HepG2 (cell line): ENCODE data around the gene SFPQ. TPM values are rescaled to one million over a fixed set of nuclear protein-coding genes. Genes with fewer than 3 reads are reported as not detected.

Experiments used
- ATAC-seq: fragments of 200-7000 bp; cut with Tn5 transposase; 3 replicates; pipeline ENCODE4 v1.9.1; 2020; ENCODE audit warnings: mild to moderate bottlenecking, moderate library complexity
- BruUV-seq: library from RNA; stranded (reverse); fragments of 400-500 nt; replicated peaks from 2 replicates; lab custom pipeline; 2021; lab: Mats Ljungman, UMichigan
- CTCF ChIA-PET: fragments of 300-600 bp; formaldehyde crosslinking; extraction: SDS; loops from one replicate; lab custom pipeline; 2021; ENCODE audit warnings: low total read pairs, inconsistent platforms, low intra/inter-chr PET ratio; lab: Yijun Ruan, JAX
- POLR2A ChIA-PET: fragments of 350-600 bp; sonication (Branson Sonifier 250); formaldehyde crosslinking; loops from one replicate; lab custom pipeline; 2020; ENCODE audit warnings: antibody characterized with exemption, inconsistent platforms; lab: Yijun Ruan, JAX
- DNase-seq: peaks from one replicate; pipeline ENCODE4 v3.0.0-alpha.2; 2015; ENCODE audit warnings: low spot score
- FAIRE-seq: peaks from 3 replicates; lab custom pipeline; 2011; peaks lifted over from hg19 to GRCh38; lab: Jason Lieb, UNC
- H2AFZ ChIP-seq: one replicate; pipeline ENCODE4 v1.6.1; 2011; ENCODE audit warnings: low read length, inconsistent platforms
- H3K27ac ChIP-seq: fragments of 300-600 bp; 3 replicates; pipeline ENCODE4 v1.8.0; 2011; ENCODE audit warnings: mixed run types, mild to moderate bottlenecking, mixed read lengths, low read length, inconsistent platforms; ENCODE audit not compliant: insufficient read depth; ENCODE audit errors: extremely low read length
- H3K27me3 ChIP-seq, 2 experiments: fragments of 200-600 bp in 1 of 2; 2 replicates in 1 of 2; 3 replicates in 1 of 2; pipeline versions ENCODE4 v1.6.0 to v1.8.0; 2011; ENCODE audit warnings: low read length in 2 of 2, mild to moderate bottlenecking in 2 of 2, moderate library complexity in 2 of 2, inconsistent platforms in 1 of 2; ENCODE audit not compliant: insufficient read depth in 2 of 2, control insufficient read depth in 1 of 2
- H3K36me3 ChIP-seq, 2 experiments: fragments of 200-600 bp in 1 of 2; replicated peaks in 1 of 2; 2 replicates in 1 of 2; 3 replicates in 1 of 2; pipeline versions ENCODE4 v1.5.1 to v1.8.0; 2011; ENCODE audit warnings: low read length in 2 of 2, inconsistent platforms in 1 of 2; ENCODE audit not compliant: insufficient read depth in 2 of 2, control insufficient read depth in 1 of 2
- H3K4me1 ChIP-seq: 2 replicates; pipeline ENCODE4 v1.5.1; 2012; ENCODE audit warnings: low read length, inconsistent platforms; ENCODE audit not compliant: insufficient read depth
- H3K4me2 ChIP-seq: 2 replicates; pipeline ENCODE4 v1.6.0; 2011; ENCODE audit warnings: low read depth, low read length, inconsistent platforms
- H3K4me3 ChIP-seq, 3 experiments: fragments of 200-600 bp in 1 of 3; sonication (generic), shearing (Covaris generic) in 1 of 3; replicated peaks in 1 of 3; 2 replicates each; pipeline ENCODE4 v1.5.1; 2011 to 2016; ENCODE audit warnings: low read length in 3 of 3, inconsistent platforms in 2 of 3, low read depth in 2 of 3, mild to moderate bottlenecking in 2 of 3, control low read depth in 1 of 3, mixed read lengths in 1 of 3; ENCODE audit not compliant: insufficient read depth in 1 of 3
- H3K79me2 ChIP-seq: one replicate; pipeline ENCODE4 v1.6.1; 2011; ENCODE audit warnings: low read length, inconsistent platforms; ENCODE audit not compliant: insufficient read depth
- H3K9ac ChIP-seq: 2 replicates; pipeline ENCODE4 v1.6.0; 2011; ENCODE audit warnings: mild to moderate bottlenecking, low read depth, low read length, inconsistent platforms; ENCODE audit not compliant: insufficient read depth
- H3K9me3 ChIP-seq: 2 replicates; pipeline ENCODE4 v1.5.1; 2012; ENCODE audit warnings: mild to moderate bottlenecking, low read length
- H4K20me1 ChIP-seq: 2 replicates; pipeline ENCODE4 v1.6.0; 2011; ENCODE audit warnings: inconsistent platforms, mild to moderate bottlenecking, low read length, moderate library complexity; ENCODE audit not compliant: insufficient read depth
- POLR2A ChIP-seq, 2 experiments: IDR thresholded peaks; 2 replicates each; pipeline ENCODE4 v1.6.1; 2011; ENCODE audit warnings: low read depth in 2 of 2, low read length in 2 of 2, mild to moderate bottlenecking in 1 of 2, moderate library complexity in 1 of 2; ENCODE audit not compliant: insufficient read depth in 1 of 2
- TOPORS ChIP-seq: sonication (generic); formaldehyde crosslinking; IDR thresholded peaks from 2 replicates; pipeline ENCODE4 v1.8.0; 2023; ENCODE audit warnings: mild to moderate bottlenecking, missing genetic modification reagents
- TSC22D2 ChIP-seq: sonication (generic); formaldehyde crosslinking; IDR thresholded peaks from 2 replicates; pipeline ENCODE4 v1.5.1; 2020; ENCODE audit warnings: missing genetic modification reagents, mild to moderate bottlenecking, borderline replicate concordance
- ZBTB10 ChIP-seq: sonication (generic); formaldehyde crosslinking; IDR thresholded peaks from 2 replicates; pipeline ENCODE4 v1.4.0; 2020; ENCODE audit warnings: missing genetic modification reagents, borderline replicate concordance
- ZMYM2 ChIP-seq: sonication (generic); formaldehyde crosslinking; IDR thresholded peaks from 2 replicates; pipeline ENCODE4 v1.8.0; 2022; ENCODE audit warnings: mild to moderate bottlenecking, missing genetic modification reagents
- ZNF777 ChIP-seq: sonication (generic); formaldehyde crosslinking; IDR thresholded peaks from 2 replicates; pipeline ENCODE4 v1.4.0; 2020; ENCODE audit warnings: missing genetic modification reagents
- WGBS: methylation state at CpG from one replicate; pipeline ENCODE4 v1.1.6; 2017; ENCODE audit warnings: low lambda C conversion rate; 5-methylcytosine and 5-hydroxymethylcytosine counted together
- in situ Hi-C: cut with HindIII; loops from 2 replicates; pipeline ENCODE4 v1.10.0; 2017; ENCODE audit warnings: low pct_unique_long_range_greater_than_20kb; ENCODE audit not compliant: extremely low pct_ligation_motif_present
- intact Hi-C: fragments of 100-400 bp; cut with micrococcal nuclease; formaldehyde crosslinking; loops from one replicate; pipeline ENCODE4 v1.10.0; 2022; ENCODE audit not compliant: unreplicated experiment
- polyA plus RNA-seq, 8 experiments: library from polyadenylated mRNA; depleted of rRNA in 3 of 8; stranded (reverse) in 7 of 8; unstranded in 1 of 8; fragments of >200 nt; fragmentation: Illumina TruSeq in 4 of 8; extraction: Trizol in 4 of 8; gene quantifications; 2 replicates each; pipeline versions ENCODE4 v1.2.1 to v1.2.3, GENCODE V29; 2011 to 2016; ENCODE audit warnings: low read depth in 4 of 8, missing spikeins in 1 of 8, mixed read lengths in 1 of 8; ENCODE audit not compliant: insufficient read depth in 1 of 8
- total RNA-seq, 5 experiments: library from RNA; depleted of rRNA; stranded (reverse); fragments of >200 nt; fragmentation: Illumina TruSeq; extraction: Trizol; gene quantifications; 2 replicates each; pipeline ENCODE4 v1.2.3, GENCODE V29; 2016; ENCODE audit warnings: low read depth in 1 of 5
- TF ChIP-seq, protein P1 (sequence below): sonication (generic); formaldehyde crosslinking; IDR thresholded peaks from 2 replicates; pipeline ENCODE4 v1.8.1; 2023; ENCODE audit warnings: mild to moderate bottlenecking, inconsistent platforms, moderate library complexity, missing genetic modification reagents, borderline replicate concordance
- TF ChIP-seq, protein P2 (sequence below): sonication (generic); formaldehyde crosslinking; IDR thresholded peaks from 2 replicates; pipeline ENCODE4 v1.4.0; 2020; ENCODE audit warnings: missing genetic modification reagents

Gene SFPQ
- total and polyA plus RNA-seq, 2 of the 13 experiments (the other 11 are each of a cell fraction or from before 2014, with no cell fraction given) = 101 to 292 TPM

DNA sequence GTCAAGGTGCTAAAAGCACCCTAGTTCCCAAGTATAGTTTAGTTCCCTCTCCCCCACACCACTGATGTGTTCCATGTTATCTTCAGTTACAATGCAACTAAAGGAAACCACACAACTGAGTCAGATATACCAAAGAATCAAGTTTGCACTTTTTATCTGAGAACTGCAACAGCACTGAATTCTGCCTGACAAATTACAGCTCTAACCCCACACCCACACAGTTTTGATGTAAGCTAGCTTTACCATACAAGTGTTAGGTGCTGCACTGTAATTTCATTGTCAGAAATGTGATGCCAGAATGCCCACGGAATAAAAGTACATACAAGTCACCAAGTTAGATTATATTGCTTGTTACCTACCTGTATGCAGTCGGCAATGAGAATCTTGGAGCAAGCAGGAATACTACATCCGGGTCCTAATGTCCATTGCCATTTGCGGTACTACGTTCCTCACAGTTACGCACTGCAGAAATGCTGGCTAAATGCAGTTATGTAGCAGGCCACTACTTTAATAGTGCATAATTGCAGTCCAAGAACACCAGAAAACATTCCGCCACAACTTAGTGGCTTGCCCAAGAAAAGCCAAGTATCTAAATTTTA lies 12.1 kb downstream of the SFPQ start (continued):
- TF ChIP-seq ZBTB10 (CRISPR knock-in tag) (no peak), POLR2A (IDR thresholded peaks at IDR 0.05; ENCODE audit: insufficient read depth in 1 of 2, low read depth in 2 of 2, low read length in 2 of 2) (peak in 1 of 2 experiments; percentile 55; a peak in 2 of 4 replicates), ZMYM2 (CRISPR knock-in tag) (no peak)
- TF ChIP-seq, protein P1, sequence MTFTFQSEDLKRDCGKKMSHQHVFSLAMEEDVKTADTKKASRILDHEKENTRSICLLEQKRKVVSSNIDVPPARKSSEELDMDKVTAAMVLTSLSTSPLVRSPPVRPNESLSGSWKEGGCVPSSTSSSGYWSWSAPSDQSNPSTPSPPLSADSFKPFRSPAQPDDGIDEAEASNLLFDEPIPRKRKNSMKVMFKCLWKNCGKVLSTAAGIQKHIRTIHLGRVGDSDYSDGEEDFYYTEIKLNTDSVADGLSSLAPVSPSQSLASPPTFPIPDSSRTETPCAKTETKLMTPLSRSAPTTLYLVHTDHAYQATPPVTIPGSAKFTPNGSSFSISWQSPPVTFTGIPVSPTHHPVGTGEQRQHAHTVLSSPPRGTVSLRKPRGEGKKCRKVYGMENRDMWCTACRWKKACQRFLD = no peak

DNA sequence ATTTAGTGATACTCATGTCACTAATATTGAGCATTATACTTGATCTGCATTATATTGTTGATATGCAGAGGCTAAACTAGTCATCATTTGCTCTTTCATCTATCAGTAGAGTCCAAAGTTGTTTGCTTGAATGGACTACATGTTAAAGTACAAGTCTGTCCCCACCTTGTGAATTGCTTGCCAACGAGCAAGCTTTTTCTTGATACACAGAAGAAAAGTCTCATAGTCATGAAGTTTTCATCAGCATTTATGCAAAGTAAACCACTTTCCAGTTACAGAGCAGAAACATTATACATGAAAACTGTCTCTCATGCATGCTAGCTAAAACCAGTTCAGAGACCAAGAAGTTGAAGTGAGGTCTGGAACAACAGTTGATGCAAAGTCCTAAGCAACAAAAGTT lies 13.0 kb downstream of the SFPQ start:
- TF ChIP-seq ZNF777 (CRISPR knock-in tag) (no peak), POLR2A (IDR thresholded peaks at IDR 0.05; ENCODE audit: insufficient read depth in 1 of 2, low read depth in 2 of 2, low read length in 2 of 2) (peak in 1 of 2 experiments; percentile 20; a peak in 1 of 4 replicates), TSC22D2 (CRISPR knock-in tag) (no peak), TOPORS (CRISPR knock-in tag) (no peak)
- TF ChIP-seq, protein P2, sequence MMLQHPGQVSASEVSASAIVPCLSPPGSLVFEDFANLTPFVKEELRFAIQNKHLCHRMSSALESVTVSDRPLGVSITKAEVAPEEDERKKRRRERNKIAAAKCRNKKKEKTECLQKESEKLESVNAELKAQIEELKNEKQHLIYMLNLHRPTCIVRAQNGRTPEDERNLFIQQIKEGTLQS (CRISPR knock-in tag) = no peak
- 36% methylated on average over 1 of the region's 1 CpG for WGBS
- Histone ChIP-seq H3K4me2 (peak overlapping the region; percentile 39), H3K27me3 (no peaks in the 10 kb centered on the region), H3K4me3 (peak overlapping the region in 1 of 3 experiments; percentile 36; a peak in 2 of 6 replicates), H3K9ac (0 out of 2 replicates have a peak overlapping the region, but pooled peaks have one; percentile 9), H4K20me1 (peaks cover 90% of the 10 kb centered on the region), H3K27ac (peak overlapping the region; percentile 53), H3K4me1 (peaks cover 68% of the 10 kb centered on the region), H3K36me3 (peaks cover 23 to 62% of the 10 kb centered on the region in 2 experiments), H2AFZ (no peak overlapping the region), H3K79me2 (peaks cover 47% of the 10 kb centered on the region), H3K9me3 (no peaks in the 10 kb centered on the region)
- BruUV-seq = no TSS peak
- FAIRE-seq (no peak), ATAC-seq (no peak), DNase-seq (no peak)
- intact Hi-C loops (no loop called here), in situ Hi-C loops (no loop called here)
- ChIA-PET POLR2A (interaction anchor here (2.0 kb wide), 1 partner anchor 13 kb away, joined by 8 read pairs; the partner anchor contains the start of gene SFPQ), CTCF (no interaction called here)
